Nucleus accumbens (tissue), 56 donors: ENCODE measurements around the gene SWI5.
"Not testable (repeated sequence)": the region's sequence is repeated elsewhere in the genome, so short reads cannot be mapped to it uniquely, and the experiment has no call there.

ENCODE experiments used
- DNase-seq, 56 donors: peaks; one replicate each; lab custom pipeline; 2025; lab: John Stamatoyannopoulos, UW

SWI5 gene

GRCh38 chr9:128275198-128276007 lies 673 bp upstream of the SWI5 start, which contains the start of gene GOLGA2:
Gene GOLGA2, minus strand, starts transcription at chr9:128276007. Its CDS starts 31 bp downstream, at chr9:128275976.
- peak in 4 of 56 donors; percentile 41 to 47 (median 45) for DNase-seq

- peak in 4 of 56 donors; percentile 18 to 62 (median 30) for DNase-seq
Observed at GRCh38 chr9:128276574-128277270, 646 bp downstream of the SWI5 start.

GRCh38 chr9:128279088-128280073 lies 3.3 kb downstream of the SWI5 start:
- not testable (repeated sequence) for DNase-seq

GRCh38 chr9:128280084-128280622 lies 4.1 kb downstream of the SWI5 start:
- DNase-seq, result no peak

- DNase-seq, result no peak
Observed at GRCh38 chr9:128282500-128282899, 6.4 kb downstream of the SWI5 start.

- no peak for DNase-seq
Observed at GRCh38 chr9:128285033-128285784, 9.1 kb downstream of the SWI5 start.

- DNase-seq, result peak in 51 of 56 donors; percentile 8 to 86 (median 57)
Observed at GRCh38 chr9:128286440-128286839, 10.4 kb downstream of the SWI5 start.

GRCh38 chr9:128288273-128289004 lies 12.4 kb downstream of the SWI5 start:
- no peak for DNase-seq

GRCh38 chr9:128292009-128292408 lies 15.9 kb downstream of the SWI5 start:
- DNase-seq, result no peak

GRCh38 chr9:128293091-128293490 lies 17.0 kb downstream of the SWI5 start:
- DNase-seq, result no peak

GRCh38 chr9:128294142-128294541 lies 18.1 kb downstream of the SWI5 start:
- no peak for DNase-seq

GRCh38 chr9:128296340-128297220 lies 20.5 kb downstream of the SWI5 start:
- no peak for DNase-seq

GRCh38 chr9:128297221-128297773 lies 21.2 kb downstream of the SWI5 start:
- no peak for DNase-seq

GRCh38 chr9:128298535-128299482 lies 22.7 kb downstream of the SWI5 start:
- no peak for DNase-seq

GRCh38 chr9:128304136-128304970 lies 28.3 kb downstream of the SWI5 start:
- DNase-seq, result no peak

GRCh38 chr9:128304971-128305288 lies 28.9 kb downstream of the SWI5 start:
- DNase-seq, result no peak
